ENCODE results near the gene OR4K15.
"Not testable (repeated sequence)": the region's sequence is repeated elsewhere in the genome, so short reads cannot be mapped to it uniquely, and the experiment has no call there.

The OR4K15 gene

DNA sequence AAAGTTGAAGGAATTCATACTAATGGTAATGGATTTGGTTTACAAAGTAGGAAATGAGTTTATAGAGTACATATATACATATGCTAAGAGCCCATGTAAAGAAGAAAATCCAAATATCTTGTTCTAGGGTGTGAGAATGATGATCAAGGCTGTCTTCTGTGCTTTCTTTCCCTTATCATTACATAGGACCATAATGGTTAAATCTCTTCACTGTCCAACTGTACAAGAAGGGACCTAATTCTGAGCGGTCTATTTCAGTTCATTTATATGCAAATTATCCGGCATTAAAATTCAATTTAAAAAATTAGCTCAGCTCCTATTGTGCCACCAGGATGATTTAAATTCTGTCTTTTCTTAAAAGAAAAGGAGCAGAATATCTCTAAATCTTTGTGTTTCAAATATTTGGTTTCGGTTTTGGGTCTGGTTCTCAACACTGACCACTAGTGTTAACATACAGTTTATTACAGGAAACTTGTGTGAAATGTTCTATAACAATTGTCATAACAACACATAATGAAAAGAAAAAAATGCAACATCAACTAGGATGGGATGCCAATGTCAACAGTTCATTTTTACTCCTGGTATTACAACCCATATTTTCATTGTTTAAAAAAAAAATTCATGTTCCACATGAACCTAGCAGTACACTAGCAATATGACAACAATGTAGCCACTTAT lies 27.8 kb upstream of the OR4K15 start:
- no peaks in the 10 kb centered on the region for H3F3A ChIP-seq (ENCODE audit: control insufficient read depth, insufficient read depth)
- H3K4me3 ChIP-seq (ENCODE audit: low read length) = no peak overlapping the region
- TF ChIP-seq EZH2phosphoT487 (IDR thresholded peaks at IDR 0.05; ENCODE audit: borderline replicate concordance, low read length) = no peak
- TF ChIP-seq, protein P1, sequence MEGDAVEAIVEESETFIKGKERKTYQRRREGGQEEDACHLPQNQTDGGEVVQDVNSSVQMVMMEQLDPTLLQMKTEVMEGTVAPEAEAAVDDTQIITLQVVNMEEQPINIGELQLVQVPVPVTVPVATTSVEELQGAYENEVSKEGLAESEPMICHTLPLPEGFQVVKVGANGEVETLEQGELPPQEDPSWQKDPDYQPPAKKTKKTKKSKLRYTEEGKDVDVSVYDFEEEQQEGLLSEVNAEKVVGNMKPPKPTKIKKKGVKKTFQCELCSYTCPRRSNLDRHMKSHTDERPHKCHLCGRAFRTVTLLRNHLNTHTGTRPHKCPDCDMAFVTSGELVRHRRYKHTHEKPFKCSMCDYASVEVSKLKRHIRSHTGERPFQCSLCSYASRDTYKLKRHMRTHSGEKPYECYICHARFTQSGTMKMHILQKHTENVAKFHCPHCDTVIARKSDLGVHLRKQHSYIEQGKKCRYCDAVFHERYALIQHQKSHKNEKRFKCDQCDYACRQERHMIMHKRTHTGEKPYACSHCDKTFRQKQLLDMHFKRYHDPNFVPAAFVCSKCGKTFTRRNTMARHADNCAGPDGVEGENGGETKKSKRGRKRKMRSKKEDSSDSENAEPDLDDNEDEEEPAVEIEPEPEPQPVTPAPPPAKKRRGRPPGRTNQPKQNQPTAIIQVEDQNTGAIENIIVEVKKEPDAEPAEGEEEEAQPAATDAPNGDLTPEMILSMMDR (IDR thresholded peaks at IDR 0.05; ENCODE audit: low read depth, low read length, poor library complexity, severe bottlenecking) = no peak
- H3K9me3 ChIP-seq (ENCODE audit: control insufficient read depth, insufficient read depth, low read length) = no peaks in the 10 kb centered on the region
- no peak overlapping the region for H3K27ac ChIP-seq (ENCODE audit: low read depth, low read length)
- H3K9me2 ChIP-seq (replicated peaks; ENCODE audit: control insufficient read depth, low read length) = no peaks in the 10 kb centered on the region
- no peaks in the 10 kb centered on the region for H3K36me3 ChIP-seq (ENCODE audit: control insufficient read depth, low read length)
- no peak overlapping the region for H3K4me2 ChIP-seq (ENCODE audit: low read length)
- no peaks in the 10 kb centered on the region for H4K20me1 ChIP-seq (ENCODE audit: control insufficient read depth, insufficient read depth, low read depth, low read length)
- H3K4me1 ChIP-seq (ENCODE audit: control insufficient read depth, low read length) = no peaks in the 10 kb centered on the region
- H3K79me2 ChIP-seq (ENCODE audit: control insufficient read depth, low read length) = no peaks in the 10 kb centered on the region
- H3K27me3 ChIP-seq (ENCODE audit: control insufficient read depth, low read length) = no peaks in the 10 kb centered on the region

GRCh38 chr14:19949218-19949617 lies 26.2 kb upstream of the OR4K15 start:
- no peaks in the 10 kb centered on the region for H3F3A ChIP-seq (ENCODE audit: control insufficient read depth, insufficient read depth)
- no peaks in the 10 kb centered on the region for H3K36me3 ChIP-seq (ENCODE audit: control insufficient read depth, low read length)
- no peak for TF ChIP-seq EZH2phosphoT487 (IDR thresholded peaks at IDR 0.05; ENCODE audit: borderline replicate concordance, low read length)
- TF ChIP-seq, protein P1 (IDR thresholded peaks at IDR 0.05; ENCODE audit: low read depth, low read length, poor library complexity, severe bottlenecking) = no peak
- H3K79me2 ChIP-seq (ENCODE audit: control insufficient read depth, low read length) = no peaks in the 10 kb centered on the region
- no peak overlapping the region for H3K27ac ChIP-seq (ENCODE audit: low read depth, low read length)
- H3K9me3 ChIP-seq (ENCODE audit: control insufficient read depth, insufficient read depth, low read length) = no peaks in the 10 kb centered on the region
- H3K4me3 ChIP-seq (ENCODE audit: low read length) = no peak overlapping the region
- no peaks in the 10 kb centered on the region for H3K4me1 ChIP-seq (ENCODE audit: control insufficient read depth, low read length)
- no peaks in the 10 kb centered on the region for H4K20me1 ChIP-seq (ENCODE audit: control insufficient read depth, insufficient read depth, low read depth, low read length)
- no peaks in the 10 kb centered on the region for H3K27me3 ChIP-seq (ENCODE audit: control insufficient read depth, low read length)
- H3K9me2 ChIP-seq (replicated peaks; ENCODE audit: control insufficient read depth, low read length) = no peaks in the 10 kb centered on the region
- H3K4me2 ChIP-seq (ENCODE audit: low read length) = no peak overlapping the region

DNA sequence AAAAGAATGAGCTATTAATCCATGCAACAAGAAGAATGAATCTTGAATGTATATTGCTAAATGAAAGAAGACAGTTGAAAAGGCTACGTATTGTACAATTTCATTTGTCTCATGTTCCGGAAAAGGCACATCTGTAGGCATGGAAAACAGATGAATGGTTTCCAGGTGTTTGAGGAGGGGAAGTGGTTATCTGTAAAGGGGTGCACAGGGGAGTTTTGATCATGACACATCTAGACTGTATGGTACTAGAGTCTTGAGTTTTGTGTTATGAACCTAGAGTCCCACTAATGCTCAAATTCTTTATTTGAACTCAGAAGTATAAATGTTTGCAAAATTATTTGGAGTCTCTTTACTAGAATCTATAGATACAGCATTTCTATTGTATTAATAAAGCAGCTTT lies 5.7 kb upstream of the OR4K15 start:
- H3K27ac ChIP-seq (ENCODE audit: low read depth, low read length); H4K20me1 ChIP-seq (ENCODE audit: control insufficient read depth, insufficient read depth, low read depth, low read length): not testable (repeated sequence)

DNA sequence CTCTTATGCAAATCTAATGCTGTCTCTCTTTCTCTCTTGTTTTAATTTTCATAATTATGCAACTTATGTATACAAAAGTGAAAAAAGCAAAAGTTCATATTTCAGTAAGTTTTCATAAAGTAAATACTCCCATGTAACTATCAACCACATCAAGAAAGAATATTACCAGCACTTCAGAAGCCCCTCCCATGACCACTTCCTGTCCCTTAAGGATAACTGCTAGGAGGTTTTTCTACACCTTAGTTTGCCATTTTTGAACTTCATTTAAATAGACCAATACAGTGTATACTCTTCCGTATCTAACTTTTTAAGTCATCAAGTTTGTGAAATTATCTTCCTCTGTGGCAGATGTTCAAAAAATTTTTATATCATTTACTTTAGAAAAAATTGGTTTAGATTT lies 547 bp upstream of the OR4K15 start:
- TF ChIP-seq EZH2phosphoT487 (IDR thresholded peaks at IDR 0.05; ENCODE audit: borderline replicate concordance, low read length) = no peak
- TF ChIP-seq, protein P1 (IDR thresholded peaks at IDR 0.05; ENCODE audit: low read depth, low read length, poor library complexity, severe bottlenecking) = no peak
- H3K4me3 ChIP-seq (ENCODE audit: low read length) = no peak overlapping the region
- no peaks in the 10 kb centered on the region for H3K79me2 ChIP-seq (ENCODE audit: control insufficient read depth, low read length)
- no peaks in the 10 kb centered on the region for H3F3A ChIP-seq (ENCODE audit: control insufficient read depth, insufficient read depth)
- no peaks in the 10 kb centered on the region for H3K36me3 ChIP-seq (ENCODE audit: control insufficient read depth, low read length)
- no peaks in the 10 kb centered on the region for H3K4me1 ChIP-seq (ENCODE audit: control insufficient read depth, low read length)
- H3K9me2 ChIP-seq (replicated peaks; ENCODE audit: control insufficient read depth, low read length) = no peaks in the 10 kb centered on the region
- no peak overlapping the region for H3K27ac ChIP-seq (ENCODE audit: low read depth, low read length)
- H4K20me1 ChIP-seq (ENCODE audit: control insufficient read depth, insufficient read depth, low read depth, low read length) = no peaks in the 10 kb centered on the region
- H3K4me2 ChIP-seq (ENCODE audit: low read length) = no peak overlapping the region
- H3K27me3 ChIP-seq (ENCODE audit: control insufficient read depth, low read length) = no peaks in the 10 kb centered on the region
- no peaks in the 10 kb centered on the region for H3K9me3 ChIP-seq (ENCODE audit: control insufficient read depth, insufficient read depth, low read length)

More for the DNA sequence above, 5.7 kb upstream of the OR4K15 start:
- not testable (repeated sequence) for H3K4me1 ChIP-seq (ENCODE audit: control insufficient read depth, low read length); H3K27me3 ChIP-seq (ENCODE audit: control insufficient read depth, low read length); H3K9me2 ChIP-seq (replicated peaks; ENCODE audit: control insufficient read depth, low read length); H3K4me3 ChIP-seq (ENCODE audit: low read length); H3K36me3 ChIP-seq (ENCODE audit: control insufficient read depth, low read length); H3F3A ChIP-seq (ENCODE audit: control insufficient read depth, insufficient read depth); H3K4me2 ChIP-seq (ENCODE audit: low read length); H3K79me2 ChIP-seq (ENCODE audit: control insufficient read depth, low read length); H3K9me3 ChIP-seq (ENCODE audit: control insufficient read depth, insufficient read depth, low read length)

Data from DOHH2 (cell line).